ENCODE measurements around the gene FNIP2. TPM values are rescaled to one million over a fixed set of nuclear protein-coding genes. Genes with fewer than 3 reads are reported as not detected.
A peak's percentile ranks its signal among the peaks of the same experiment; 100 is the strongest.
"Not testable (repeated sequence)": the region's sequence is repeated elsewhere in the genome, so short reads cannot be mapped to it uniquely, and the experiment has no call there.

FNIP2 gene
- total RNA-seq, 1 donor from 2014 or later, result 50.7 TPM

DNA sequence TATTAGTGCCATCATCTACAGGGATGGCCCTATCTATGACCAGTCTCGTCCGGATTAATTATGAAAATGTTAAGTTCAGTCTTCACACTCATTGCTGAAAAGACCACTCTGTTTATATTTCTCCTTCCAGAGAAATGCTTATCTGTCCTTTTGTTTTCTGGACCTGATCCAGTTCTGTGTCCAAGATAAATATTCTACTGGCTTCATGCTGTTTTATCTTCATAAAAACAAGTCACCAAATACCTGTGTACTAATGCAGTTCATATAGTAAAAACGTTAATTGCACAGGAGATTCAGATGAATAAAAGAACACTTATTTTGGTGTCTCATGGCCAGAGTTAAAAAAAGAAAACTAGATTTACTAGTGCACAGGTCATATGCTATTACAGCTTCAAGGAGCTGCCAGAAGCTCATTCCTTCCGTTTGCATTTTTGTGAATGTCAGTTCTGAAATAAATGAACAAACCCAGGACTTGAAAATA lies 17.3 kb downstream of the FNIP2 start:
- ATAC-seq (peak; percentile 41), DNase-seq (no peak)
- intact Hi-C loops (cut with micrococcal nuclease), result no loop called here

DNA sequence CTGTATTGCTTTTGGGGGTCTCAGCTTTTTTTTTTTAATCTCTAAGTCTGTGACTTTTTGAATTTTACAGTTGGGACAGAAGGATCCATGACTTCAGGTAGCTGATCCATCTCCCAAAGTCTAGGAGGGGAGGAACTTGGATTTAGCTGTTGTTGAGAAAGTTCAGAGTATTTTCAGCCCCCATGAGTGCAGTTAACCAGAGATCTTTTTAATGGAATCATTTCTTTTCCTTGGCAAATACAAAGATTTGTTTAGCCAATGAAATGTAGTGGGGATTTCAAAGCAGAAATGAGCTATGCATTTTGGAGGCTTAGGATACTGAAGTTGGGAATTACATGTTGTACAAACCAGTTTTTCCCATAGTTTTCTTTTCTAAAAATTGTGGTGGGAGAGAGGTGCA lies 18.1 kb downstream of the FNIP2 start:
- intact Hi-C loops (cut with micrococcal nuclease), result no loop called here
- ATAC-seq (peak; percentile 8), DNase-seq (no peak)

DNA sequence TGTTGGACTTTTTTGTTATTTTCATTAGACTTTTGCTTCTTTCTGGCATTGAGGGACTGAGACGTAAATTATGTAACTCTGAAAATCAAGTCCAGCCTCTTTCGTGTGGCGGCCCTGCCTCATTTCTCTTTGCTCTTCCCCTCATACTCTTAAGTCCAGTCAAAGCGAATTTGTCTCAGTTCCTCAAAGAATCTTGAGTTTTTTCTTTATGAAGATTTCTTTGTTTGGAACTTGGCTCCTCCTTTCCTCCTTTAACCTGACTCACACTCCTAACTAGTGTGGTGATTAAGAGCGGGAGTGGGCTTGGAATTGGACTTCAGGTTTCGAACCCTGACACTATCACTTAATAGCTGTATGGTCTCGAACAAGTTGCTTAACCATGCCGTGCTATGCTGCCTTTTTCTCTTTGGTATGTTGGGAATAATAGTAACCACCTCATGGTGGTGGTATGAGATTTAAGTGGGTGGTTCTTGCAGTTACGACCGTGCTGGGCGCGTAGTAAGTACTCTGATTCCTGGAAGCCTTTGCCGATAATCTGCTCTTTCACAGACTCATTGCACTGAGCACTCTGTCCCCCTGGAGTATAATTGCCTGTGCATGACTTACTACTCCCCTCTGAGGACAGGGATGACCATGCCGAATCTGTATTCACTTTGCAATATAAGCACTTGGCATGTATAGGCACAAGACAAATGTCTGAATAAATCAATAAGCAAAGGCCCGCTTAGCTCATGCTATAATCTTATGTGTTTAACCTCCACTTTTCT lies 19.1 kb downstream of the FNIP2 start:
- intact Hi-C loops (cut with micrococcal nuclease), result no loop called here
- ATAC-seq (peak; percentile 49), DNase-seq (no peak)

DNA sequence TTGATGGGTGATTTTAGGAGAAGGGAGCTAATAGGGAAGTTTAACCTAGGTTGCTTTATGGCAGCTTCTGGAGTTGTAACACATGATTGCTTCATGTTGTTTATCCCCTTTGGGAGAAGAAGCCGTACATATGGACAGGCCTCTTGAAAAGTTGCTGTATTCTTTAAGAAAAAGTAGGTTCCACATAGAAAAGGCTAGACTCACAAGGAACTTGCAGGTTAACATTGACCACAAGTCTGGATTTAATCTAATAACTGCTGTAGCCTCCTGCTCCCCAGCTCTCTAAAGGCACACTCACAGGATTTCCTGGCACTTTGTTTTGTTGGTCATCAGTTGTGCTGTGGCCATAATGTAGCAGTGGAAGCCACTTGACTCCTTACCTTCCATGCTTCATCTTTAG lies 19.7 kb downstream of the FNIP2 start:
- no peak for DNase-seq
- peak; percentile 8 for ATAC-seq
- intact Hi-C loops (cut with micrococcal nuclease), result no loop called here

DNA sequence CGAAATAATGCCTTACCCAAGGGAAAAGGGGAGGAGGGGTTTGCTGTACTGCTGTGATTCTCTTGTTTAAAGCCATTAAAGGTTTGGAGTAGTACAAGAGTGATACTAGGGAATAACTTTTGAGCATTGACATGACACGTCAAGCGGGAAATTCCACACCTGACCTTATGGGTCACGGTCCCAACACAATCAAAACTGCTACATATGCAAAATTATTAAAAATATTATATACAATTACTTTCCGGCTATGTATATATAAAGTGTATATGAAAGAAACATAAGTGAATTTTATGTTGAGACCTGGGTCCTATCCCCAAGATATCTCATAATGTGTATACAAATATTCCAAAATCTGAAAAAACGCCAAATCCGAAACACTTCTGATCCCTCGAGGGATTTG lies 21.0 kb downstream of the FNIP2 start:
- intact Hi-C loops (cut with micrococcal nuclease), result no loop called here
- DNase-seq, result no peak
- ATAC-seq, result no peak

DNA sequence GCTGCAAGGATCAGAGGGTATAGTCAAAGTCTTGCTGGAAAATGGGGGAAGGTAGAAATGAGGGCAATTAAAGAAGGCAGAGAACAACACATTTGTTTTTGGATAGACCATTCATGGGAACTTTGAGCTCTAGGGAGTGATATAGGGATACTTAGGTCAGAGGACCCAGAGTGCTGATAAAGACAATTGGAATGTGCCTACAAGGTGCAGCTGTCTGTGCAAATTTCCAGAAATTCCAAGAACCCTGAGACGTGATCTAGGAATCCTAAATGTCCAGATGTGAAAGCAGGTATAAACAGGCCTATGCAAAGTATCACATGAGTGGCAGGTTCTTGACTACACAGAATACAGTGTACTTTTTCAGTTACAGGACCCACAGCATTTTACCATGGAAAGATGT lies 24.2 kb downstream of the FNIP2 start:
- intact Hi-C loops (cut with micrococcal nuclease), result no loop called here
- no peak for ATAC-seq
- no peak for DNase-seq

DNA sequence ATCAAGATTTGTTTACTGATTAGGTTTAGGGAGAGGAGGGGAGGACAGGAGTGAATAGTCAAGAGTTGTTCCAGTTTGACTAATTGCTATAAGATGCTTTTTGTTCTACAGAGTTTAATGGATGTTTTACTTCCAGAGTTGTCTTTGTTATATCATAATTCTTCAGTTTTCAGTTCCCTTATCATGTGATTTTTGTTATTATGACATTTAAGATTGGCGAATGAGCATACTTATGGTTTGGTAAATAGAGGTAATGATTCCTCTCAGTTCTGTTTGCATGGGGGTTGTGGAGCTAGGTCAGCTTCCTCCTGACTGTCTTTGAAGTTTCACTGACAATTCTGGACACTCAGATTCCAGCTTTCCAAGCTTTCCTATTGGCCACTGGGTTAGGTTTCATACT lies 24.6 kb downstream of the FNIP2 start:
- ATAC-seq; DNase-seq; intact Hi-C loops (cut with micrococcal nuclease): not testable (repeated sequence)

DNA sequence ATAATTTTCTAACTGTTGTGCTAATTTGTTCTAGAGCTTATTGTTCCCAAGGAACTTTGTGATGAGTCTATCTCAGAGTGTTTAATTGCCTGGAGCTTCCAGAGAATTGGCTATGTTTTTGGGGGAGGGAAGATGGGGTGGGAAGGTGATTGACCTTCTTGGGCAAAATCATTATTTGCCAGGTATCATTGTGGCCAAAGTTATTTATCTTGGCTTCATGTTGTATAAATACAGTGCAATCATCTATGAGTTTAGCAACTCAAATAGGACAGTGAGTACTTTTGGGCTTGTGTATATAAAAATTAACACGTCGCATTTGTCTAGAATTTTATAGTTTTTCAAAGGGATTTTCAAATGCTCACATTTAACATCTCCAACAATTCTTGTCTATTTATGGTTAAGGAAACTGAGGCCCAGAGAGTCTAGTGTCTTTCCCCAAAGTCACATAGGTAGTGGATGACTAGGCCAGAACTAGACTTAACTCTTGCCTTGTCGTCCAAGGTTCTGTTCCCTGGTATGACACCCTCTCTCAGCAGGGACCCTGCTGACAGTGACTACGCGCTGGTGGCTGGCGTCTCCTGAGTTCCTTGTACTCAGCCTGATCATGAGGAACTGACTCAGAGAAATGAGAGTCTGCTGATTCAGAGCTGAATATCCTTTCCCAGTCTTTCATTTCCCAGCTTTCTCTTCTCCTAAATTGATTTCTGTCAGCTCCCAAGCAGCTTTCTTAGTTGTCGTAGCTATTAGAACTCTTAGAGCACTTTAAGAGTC lies 27.7 kb downstream of the FNIP2 start:
- ATAC-seq (no peak), DNase-seq (no peak)
- intact Hi-C loops (cut with micrococcal nuclease), result no loop called here

DNA sequence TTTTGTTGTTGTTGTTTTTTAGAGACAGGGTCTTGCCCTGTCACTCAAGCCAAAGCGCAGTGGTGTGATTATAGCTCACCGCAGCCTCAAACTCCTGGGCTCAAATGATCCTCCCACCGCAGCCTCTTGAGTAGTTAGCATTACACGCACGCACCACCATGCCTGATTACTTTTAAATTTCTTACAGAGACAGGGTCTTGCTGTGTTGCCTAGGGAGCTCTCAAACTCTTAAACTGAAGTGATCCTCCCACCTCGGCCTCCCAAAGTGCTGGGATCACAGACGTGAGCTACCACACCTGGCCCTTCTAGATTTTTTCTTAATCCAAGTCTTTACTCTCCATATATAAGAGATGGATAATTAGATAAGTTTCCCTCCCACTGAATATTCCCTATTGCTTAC lies 29.2 kb downstream of the FNIP2 start:
- DNase-seq, result no peak
- intact Hi-C loops (cut with micrococcal nuclease), result no loop called here
- no peak for ATAC-seq

DNA sequence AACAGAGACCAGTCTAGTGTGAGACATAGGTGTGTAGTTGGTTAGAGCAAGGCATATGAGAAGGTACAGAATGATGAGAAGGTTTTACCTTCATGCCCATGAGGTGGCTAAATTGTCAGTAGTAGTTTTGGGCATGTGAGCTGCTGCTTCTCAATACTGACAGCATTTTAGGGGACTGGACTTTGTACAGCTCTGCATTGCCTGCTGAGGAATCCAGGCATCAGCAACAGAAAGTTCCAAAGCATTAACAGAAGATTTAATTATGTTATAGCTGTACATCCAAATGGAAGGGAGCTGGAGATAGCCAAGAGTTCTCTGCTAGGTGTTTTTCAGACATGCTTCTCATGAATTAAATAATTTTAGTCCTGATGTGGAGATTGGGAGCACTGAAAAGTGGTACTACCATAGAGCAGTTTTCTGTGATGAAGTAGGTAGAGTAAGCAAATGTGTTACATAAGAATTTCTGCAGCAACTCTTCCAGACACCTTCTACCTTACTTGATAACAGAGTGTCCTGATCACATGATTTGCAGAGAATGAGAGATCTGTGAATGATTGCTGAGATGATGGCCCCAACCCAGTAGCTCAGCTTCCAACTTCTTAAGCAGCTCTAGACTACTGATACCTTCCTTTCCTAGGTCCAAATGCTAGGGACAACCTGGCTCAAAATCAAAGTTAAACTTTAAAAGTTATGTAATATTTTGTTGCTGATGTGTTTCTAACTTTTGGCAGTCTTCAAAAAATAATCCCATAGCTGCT lies 30.4 kb downstream of the FNIP2 start:
- DNase-seq, result no peak
- intact Hi-C loops (cut with micrococcal nuclease), result no loop called here
- no peak for ATAC-seq

DNA sequence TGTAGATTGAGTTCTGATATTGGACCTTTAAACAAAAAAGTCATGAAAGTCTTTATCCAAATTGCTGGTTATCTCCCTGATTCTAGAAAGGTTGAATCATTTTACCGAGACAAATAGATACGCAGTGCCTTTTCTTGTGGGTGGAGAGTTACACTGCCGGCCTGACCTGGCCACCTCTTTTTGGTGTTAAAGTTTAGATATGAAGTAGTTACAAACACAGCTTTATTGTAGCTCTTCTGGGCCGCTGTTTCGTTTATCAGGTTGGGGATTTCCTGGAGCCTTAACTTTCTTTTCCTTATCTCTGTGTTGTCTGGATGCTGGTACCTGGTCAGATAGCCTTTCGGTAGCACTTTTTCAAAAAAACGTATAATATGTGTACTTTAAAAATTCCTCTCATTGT lies 31.0 kb downstream of the FNIP2 start:
- intact Hi-C loops (cut with micrococcal nuclease), result no loop called here
- DNase-seq, result no peak
- no peak for ATAC-seq

DNA sequence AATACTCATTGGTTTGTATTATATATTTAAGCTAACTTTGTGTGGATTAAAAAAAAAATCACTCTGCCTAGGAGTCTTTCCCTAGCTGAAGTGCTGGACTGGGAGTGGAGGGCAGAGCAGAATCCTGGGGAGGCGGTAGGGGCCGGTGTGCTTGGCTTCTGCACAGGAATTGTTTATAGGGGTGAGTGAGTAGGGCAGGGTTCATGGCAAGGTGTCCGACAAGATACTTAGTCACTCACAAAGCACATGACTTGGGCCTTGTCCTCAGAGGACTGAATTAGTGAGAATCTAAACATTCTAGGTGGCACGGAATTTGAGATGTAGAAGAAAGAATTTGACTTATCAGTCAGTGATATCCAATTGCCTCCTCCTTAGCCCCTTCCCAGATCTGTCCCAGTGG lies 32.2 kb downstream of the FNIP2 start:
- ATAC-seq, result peak; percentile 73
- no peak for DNase-seq
- intact Hi-C loops (cut with micrococcal nuclease), result no loop called here

DNA sequence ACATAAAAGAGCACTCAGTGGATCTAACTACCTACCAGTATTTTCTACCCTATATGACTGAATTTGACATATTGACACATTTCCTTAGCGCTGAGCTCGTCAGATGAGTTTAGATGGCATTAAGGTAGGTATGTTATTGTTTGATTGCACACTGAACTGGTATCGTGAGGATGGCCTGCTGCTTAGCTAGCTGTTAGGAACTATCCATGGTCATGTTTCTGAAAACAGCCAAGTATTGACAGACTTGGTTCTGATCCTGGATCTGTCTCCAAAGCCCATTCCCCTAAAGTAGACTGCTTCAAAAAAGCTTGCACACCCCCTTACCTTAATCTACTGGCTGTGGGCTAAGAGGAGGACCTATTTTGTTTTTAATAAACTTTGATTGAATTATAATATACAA lies 32.9 kb downstream of the FNIP2 start:
- intact Hi-C loops (cut with micrococcal nuclease), result no loop called here
- DNase-seq, result no peak
- no peak for ATAC-seq

DNA sequence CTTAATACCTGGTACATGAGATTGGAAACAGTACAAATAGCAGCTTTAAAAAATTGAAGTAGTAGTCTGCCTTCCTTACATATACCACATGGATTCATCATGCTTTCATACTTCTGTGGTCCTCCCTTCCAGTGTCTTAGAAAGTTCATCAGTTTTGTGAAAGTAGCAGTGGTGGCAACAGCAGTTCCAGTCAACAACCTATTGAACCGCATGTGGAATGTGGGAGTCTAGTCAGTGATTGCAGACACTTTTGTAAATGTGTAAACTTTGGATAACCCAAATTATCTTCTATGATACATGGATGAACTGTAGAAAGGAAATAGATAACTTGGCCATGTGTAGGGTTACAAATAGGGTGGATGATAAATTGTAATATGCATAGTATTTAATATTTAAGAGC lies 34.1 kb downstream of the FNIP2 start:
- DNase-seq (no peak), ATAC-seq (no peak)
- intact Hi-C loops (cut with micrococcal nuclease), result no loop called here

DNA sequence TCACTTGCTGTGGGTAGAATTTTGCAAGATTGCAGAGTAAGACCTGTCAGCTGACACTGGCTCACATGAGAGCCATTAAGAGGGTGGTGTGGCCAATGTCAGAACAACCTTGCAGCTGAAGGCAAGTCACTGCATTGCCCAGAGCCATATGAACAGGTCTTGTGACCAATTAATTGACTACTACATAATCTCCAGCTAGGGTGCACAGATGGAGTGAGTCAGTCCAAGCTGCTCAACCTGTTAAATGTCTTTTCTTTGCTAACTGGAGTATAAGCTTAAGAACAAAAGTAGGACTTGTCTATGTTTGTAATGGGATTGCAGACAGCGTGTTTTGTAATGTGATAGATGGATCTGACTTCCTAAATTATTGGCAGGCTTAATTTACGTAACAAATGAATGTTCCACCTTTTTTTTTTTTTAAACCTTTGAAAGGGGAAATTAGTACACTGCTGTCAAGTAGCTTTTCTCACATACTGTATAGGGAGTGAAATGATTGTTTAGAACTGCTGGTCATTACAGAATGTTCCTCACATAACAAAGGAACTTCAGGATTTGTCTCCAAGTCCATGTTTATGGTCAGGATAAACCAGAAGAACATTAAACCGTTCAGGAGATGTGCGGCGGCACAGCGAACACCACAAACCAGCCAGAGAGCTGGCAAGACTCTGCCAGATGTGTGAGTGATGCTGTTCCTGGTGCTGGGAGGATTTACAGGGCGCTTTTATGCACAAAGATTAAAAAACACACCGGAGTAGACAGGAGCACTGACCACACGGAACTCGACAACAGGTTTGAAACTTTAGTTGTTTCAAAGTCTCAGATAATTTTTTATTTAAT lies 37.0 kb downstream of the FNIP2 start:
- DNase-seq (no peak), ATAC-seq (peak; percentile 70)
- intact Hi-C loops (cut with micrococcal nuclease), result loop anchor here (5.0 kb wide), 1 partner anchor 34 kb away; no protein-coding TSS in a partner anchor

DNA sequence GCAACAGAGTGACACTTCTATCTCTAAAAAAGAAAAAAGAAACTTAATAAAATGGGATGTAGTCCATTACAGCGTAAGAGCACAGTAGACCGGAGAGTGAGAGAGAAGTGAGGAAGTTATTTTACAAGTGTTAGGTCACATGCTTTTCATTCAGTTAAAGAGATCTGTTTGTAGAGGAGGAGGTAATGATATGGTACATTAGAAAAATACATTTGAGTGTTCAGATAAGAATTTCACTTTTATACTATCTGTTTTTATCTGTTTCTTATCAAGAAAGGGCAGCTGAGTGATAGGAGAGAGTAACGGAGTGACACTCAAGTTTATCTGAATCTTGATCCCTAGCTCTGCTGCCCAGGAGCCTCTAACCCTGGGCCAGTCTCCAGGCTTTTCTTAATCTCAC lies 38.9 kb downstream of the FNIP2 start:
- DNase-seq (no peak), ATAC-seq (no peak)
- intact Hi-C loops (cut with micrococcal nuclease), result loop anchor here (5.0 kb wide), 1 partner anchor 35 kb away; no protein-coding TSS in a partner anchor

DNA sequence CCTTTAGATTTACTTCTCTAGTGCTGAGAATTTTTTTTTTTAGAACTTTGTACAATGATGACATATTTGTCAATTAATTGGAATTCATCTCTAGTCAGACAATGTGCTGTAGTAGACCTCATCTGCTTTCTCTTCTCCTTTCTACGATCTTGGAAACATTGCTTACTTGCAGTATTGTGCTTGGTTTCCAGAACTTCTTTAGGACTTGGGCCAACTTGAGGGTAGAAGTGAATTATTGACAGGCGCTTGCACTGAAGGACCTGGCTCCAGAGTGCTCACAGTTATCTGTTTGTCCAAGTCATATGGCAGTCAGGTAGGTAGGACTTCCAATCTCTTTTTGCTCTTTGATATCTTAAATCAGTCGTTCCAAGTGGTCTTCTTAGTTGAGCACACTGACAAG lies 39.6 kb downstream of the FNIP2 start:
- intact Hi-C loops (cut with micrococcal nuclease), result loop anchor here (5.0 kb wide), 1 partner anchor 36 kb away; no protein-coding TSS in a partner anchor
- DNase-seq, result no peak
- no peak for ATAC-seq

DNA sequence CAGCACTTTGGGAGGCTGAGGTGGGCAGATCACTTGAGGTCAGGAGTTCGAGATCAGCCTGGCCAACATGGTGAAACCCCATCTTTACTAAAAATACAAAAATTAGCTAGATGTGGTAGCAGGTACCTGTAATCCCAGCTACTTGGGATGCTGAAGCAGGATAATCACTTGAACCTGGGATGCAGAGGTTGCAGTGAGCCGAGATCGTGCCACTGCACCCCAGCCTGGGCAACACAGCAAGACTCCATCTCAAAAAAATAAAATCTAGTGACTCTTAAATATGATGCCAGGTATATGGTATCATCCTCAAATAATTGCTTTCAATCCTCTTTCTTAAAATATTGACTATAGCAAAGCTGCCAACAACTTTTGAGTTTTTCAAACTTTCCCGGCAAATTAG lies 40.4 kb downstream of the FNIP2 start:
- not testable (repeated sequence) for DNase-seq, ATAC-seq
- intact Hi-C loops (cut with micrococcal nuclease), result loop anchor here (5.0 kb wide), 1 partner anchor 37 kb away; no protein-coding TSS in a partner anchor

All from left ventricle myocardium superior (tissue), 1 donor.